Fibroblast of lung (primary cell): ENCODE results near the gene CFAP68. TPM values are rescaled to one million over a fixed set of nuclear protein-coding genes. Genes with fewer than 3 reads are reported as not detected.
A peak's percentile ranks its signal among the peaks of the same experiment; 100 is the strongest.

Source experiments
- DNase-seq, 2 donors: peaks; one replicate each; pipeline versions ENCODE4 v3.0.0 to v3.0.0-alpha.2; 2010; ENCODE audit warnings: low read depth in 2 of 2
- H2AFZ ChIP-seq: 2 replicates; pipeline ENCODE4 v1.5.1; 2012; ENCODE audit warnings: low read length, control low read depth, inconsistent platforms
- H3K27ac ChIP-seq: 2 replicates; pipeline ENCODE4 v1.5.1; 2011; ENCODE audit warnings: low read length, control low read depth; ENCODE audit not compliant: insufficient read depth
- H3K27me3 ChIP-seq: 2 replicates; pipeline ENCODE4 v1.5.1; 2011; ENCODE audit warnings: mild to moderate bottlenecking, low read length; ENCODE audit not compliant: control insufficient read depth, insufficient read depth
- H3K36me3 ChIP-seq: 2 replicates; pipeline ENCODE4 v1.5.1; 2011; ENCODE audit warnings: low read length; ENCODE audit not compliant: control insufficient read depth, insufficient read depth
- H3K4me1 ChIP-seq: 2 replicates; pipeline ENCODE4 v1.5.1; 2011; ENCODE audit warnings: low read length; ENCODE audit not compliant: control insufficient read depth, insufficient read depth; ENCODE audit errors: extremely low read depth
- H3K4me2 ChIP-seq: 2 replicates; pipeline ENCODE4 v1.5.1; 2011; ENCODE audit warnings: low read length, control low read depth; ENCODE audit not compliant: insufficient read depth; ENCODE audit errors: extremely low read depth
- H3K4me3 ChIP-seq, 4 experiments: fragments of 200-600 bp in 1 of 4; sonication (generic) in 1 of 4; replicated peaks in 1 of 4; 2 replicates each; pipeline ENCODE4 v1.5.1; 2011 to 2016; ENCODE audit warnings: low read length in 4 of 4, low read depth in 3 of 4, mild to moderate bottlenecking in 3 of 4, control low read depth in 2 of 4, inconsistent platforms in 1 of 4, mixed read lengths in 1 of 4; ENCODE audit not compliant: insufficient read depth in 1 of 4; ENCODE audit errors: control extremely low read depth in 1 of 4
- H3K79me2 ChIP-seq: 2 replicates; pipeline ENCODE4 v1.5.1; 2012; ENCODE audit warnings: mild to moderate bottlenecking, low read length, inconsistent platforms; ENCODE audit not compliant: control insufficient read depth, insufficient read depth
- H3K9ac ChIP-seq: 2 replicates; pipeline ENCODE4 v1.5.1; 2011; ENCODE audit warnings: mild to moderate bottlenecking, low read length, control low read depth; ENCODE audit not compliant: insufficient read depth
- H3K9me3 ChIP-seq: 2 replicates; pipeline ENCODE4 v1.5.1; 2012; ENCODE audit warnings: low read depth, low read length; ENCODE audit not compliant: control insufficient read depth, insufficient read depth
- H4K20me1 ChIP-seq: 2 replicates; pipeline ENCODE4 v1.5.1; 2011; ENCODE audit warnings: low read length; ENCODE audit not compliant: control insufficient read depth, insufficient read depth; ENCODE audit errors: extremely low read depth
- CTCF ChIP-seq, 2 donors: IDR thresholded peaks in 1 of 2; conservative IDR thresholded peaks in 1 of 2; 1 replicate in 1 of 2; 2 replicates in 1 of 2; pipeline ENCODE4 v1.5.1; 2011 to 2012; ENCODE audit warnings: low read length in 2 of 2, control low read depth in 1 of 2, inconsistent platforms in 1 of 2, low read depth in 1 of 2, mild to moderate bottlenecking in 1 of 2
- EZH2 ChIP-seq: IDR thresholded peaks from 2 replicates; pipeline ENCODE4 v1.5.1; 2012; ENCODE audit warnings: low read length, control low read depth, mild to moderate bottlenecking; ENCODE audit errors: missing control alignments
- polyA plus RNA-seq, 2 donors: library from polyadenylated mRNA; depleted of rRNA in 1 of 2; stranded (reverse) in 1 of 2; unstranded in 1 of 2; fragments of >200 nt; gene quantifications; 2 replicates each; pipeline ENCODE4 v1.2.1, GENCODE V29; 2011 to 2012; ENCODE audit warnings: missing spikeins in 1 of 2
- total RNA-seq: library from RNA; depleted of rRNA; stranded (reverse); fragments of >200 nt; gene quantifications from 2 replicates; pipeline ENCODE4 v1.2.1, GENCODE V29; 2014

CFAP68 gene
- total and polyA plus RNA-seq, 2 donors (not counting 1 experiment from before 2014, with no cell fraction given), result 19.3 to 21.1 TPM

- H3K27ac ChIP-seq, result no peak overlapping the region
- H3K36me3 ChIP-seq, result peaks cover 5% of the 10 kb centered on the region
- no peaks in the 10 kb centered on the region for H3K27me3 ChIP-seq
- H4K20me1 ChIP-seq, result peaks cover 2% of the 10 kb centered on the region
- no peak overlapping the region for H3K9ac ChIP-seq
- no peaks in the 10 kb centered on the region for H3K79me2 ChIP-seq
- peak; percentile 36 to 73 for DNase-seq
- no peaks in the 10 kb centered on the region for H3K9me3 ChIP-seq
- TF ChIP-seq CTCF (conservative IDR thresholded peaks at IDR 0.05 in 1 of 2, IDR thresholded peaks at IDR 0.05 in 1 of 2; ENCODE audit: low read depth in 1 of 2, low read length in 2 of 2) (no peak), EZH2 (no peak)
- no peak overlapping the region for H3K4me3 ChIP-seq
- no peak overlapping the region for H3K4me2 ChIP-seq
- no peak overlapping the region for H2AFZ ChIP-seq
- no peaks in the 10 kb centered on the region for H3K4me1 ChIP-seq
These were observed 42.6 kb upstream of the CFAP68 start for GRCh38 chr11:111836721-111837120.

- Histone ChIP-seq H3K36me3 (peaks cover 5% of the 10 kb centered on the region), H3K9me3 (no peaks in the 10 kb centered on the region), H3K27me3 (no peaks in the 10 kb centered on the region), H3K4me3 (no peak overlapping the region), H3K9ac (no peak overlapping the region), H2AFZ (no peak overlapping the region), H3K27ac (no peak overlapping the region), H3K4me1 (no peaks in the 10 kb centered on the region), H3K4me2 (no peak overlapping the region), H4K20me1 (peaks cover 2% of the 10 kb centered on the region), H3K79me2 (no peaks in the 10 kb centered on the region)
- DNase-seq, result no peak
- TF ChIP-seq CTCF (conservative IDR thresholded peaks at IDR 0.05 in 1 of 2, IDR thresholded peaks at IDR 0.05 in 1 of 2; ENCODE audit: low read depth in 1 of 2, low read length in 2 of 2) (no peak), EZH2 (no peak)
These were observed 41.9 kb upstream of the CFAP68 start for GRCh38 chr11:111837366-111837891.

GRCh38 chr11:111838054-111838453 is 41.3 kb upstream of the CFAP68 start:
- H3K27me3 ChIP-seq, result no peaks in the 10 kb centered on the region
- peaks cover 5% of the 10 kb centered on the region for H3K36me3 ChIP-seq
- H3K79me2 ChIP-seq, result no peaks in the 10 kb centered on the region
- no peaks in the 10 kb centered on the region for H3K9me3 ChIP-seq
- no peak overlapping the region for H3K27ac ChIP-seq
- H2AFZ ChIP-seq, result no peak overlapping the region
- no peaks in the 10 kb centered on the region for H3K4me1 ChIP-seq
- H3K4me2 ChIP-seq, result no peak overlapping the region
- DNase-seq, result no peak
- no peak overlapping the region for H3K4me3 ChIP-seq
- no peak overlapping the region for H3K9ac ChIP-seq
- TF ChIP-seq CTCF (conservative IDR thresholded peaks at IDR 0.05 in 1 of 2, IDR thresholded peaks at IDR 0.05 in 1 of 2; ENCODE audit: low read depth in 1 of 2, low read length in 2 of 2), result no peak
- TF ChIP-seq EZH2, result no peak
- H4K20me1 ChIP-seq, result peaks cover 2% of the 10 kb centered on the region
